Body of pancreas (tissue), 4 donors: ENCODE data around the gene PRKAA1. TPM values are rescaled to one million over a fixed set of nuclear protein-coding genes. Genes with fewer than 3 reads are reported as not detected.

Experiments used
- ATAC-seq: fragments of 150-250 bp; one replicate; pipeline ENCODE4 v1.9.1; 2016
- DNase-seq, 4 donors: peaks; one replicate each; pipeline ENCODE4 v3.0.0-alpha.2; 2019
- H3K27ac ChIP-seq, 4 donors: fragments of 200-600 bp; sonication (generic); 1 replicate in 3 of 4; 2 replicates in 1 of 4; pipeline versions ENCODE4 v1.5.1 to v1.6.1; 2016 to 2019; ENCODE audit warnings: mild to moderate bottlenecking in 1 of 4, mixed read lengths in 1 of 4, moderate library complexity in 1 of 4
- H3K27me3 ChIP-seq, 2 donors: fragments of 200-600 bp; sonication (generic); one replicate each; pipeline ENCODE4 v1.6.0; 2016; ENCODE audit warnings: mild to moderate bottlenecking in 1 of 2
- H3K36me3 ChIP-seq, 2 donors: fragments of 200-600 bp; sonication (generic); replicated peaks in 1 of 2; 2 replicates each; pipeline ENCODE4 v1.5.1; 2016; ENCODE audit warnings: low read depth in 2 of 2; ENCODE audit not compliant: insufficient read depth in 1 of 2
- H3K4me1 ChIP-seq: fragments of 200-600 bp; sonication (generic); one replicate; pipeline ENCODE4 v1.6.0; 2016
- H3K4me3 ChIP-seq, 2 donors: fragments of 200-600 bp; sonication (generic); 1 replicate in 1 of 2; 2 replicates in 1 of 2; pipeline ENCODE4 v1.5.1; 2016 to 2019
- H3K9me3 ChIP-seq, 3 donors: fragments of 200-600 bp; sonication (generic); 1 replicate in 2 of 3; 2 replicates in 1 of 3; pipeline ENCODE4 v1.5.1; 2016
- CTCF ChIP-seq, 7 experiments: fragments of 450-650 bp in 4 of 7; fragments of 200-600 bp in 3 of 7; sonication (generic) in 3 of 7; IDR thresholded peaks; one replicate each; pipeline ENCODE4 v1.5.1; 2016 to 2019; ENCODE audit warnings: antibody characterized with exemption in 7 of 7
- POLR2A ChIP-seq, 3 donors: fragments of 450-650 bp; IDR thresholded peaks; one replicate each; pipeline ENCODE4 v1.6.1; 2016; ENCODE audit warnings: antibody characterized with exemption in 3 of 3, mild to moderate bottlenecking in 2 of 3
- WGBS, 2 donors: methylation state at CpG; one replicate each; pipeline ENCODE4 v1.1.5; 2017; 5-methylcytosine and 5-hydroxymethylcytosine counted together
- intact Hi-C: fragments of 100-400 bp; cut with DNase I; formaldehyde crosslinking; loops from one replicate; pipeline ENCODE4 v1.15.1; 2023
- total RNA-seq, 2 donors: library from RNA; depleted of rRNA; stranded (reverse); fragments of >200 nt; gene quantifications; one replicate each; pipeline ENCODE4 v1.1.0, GENCODE V29; 2016

Gene PRKAA1
- total RNA-seq, 2 donors from 2014 or later, result 53.2 to 70.9 TPM

- TF ChIP-seq CTCF (IDR thresholded peaks at IDR 0.05) (no peak), POLR2A (IDR thresholded peaks at IDR 0.05) (no peak)
- DNase-seq (no peak), ATAC-seq (no peak)
- Histone ChIP-seq H3K4me3 (no peak overlapping the region), H3K27ac (no peak overlapping the region), H3K36me3 (peaks cover 0 to 4% of the 10 kb centered on the region in 2 donors), H3K9me3 (no peaks in the 10 kb centered on the region), H3K27me3 (no peaks in the 10 kb centered on the region), H3K4me1 (no peaks in the 10 kb centered on the region)
- WGBS, 2 donors, result 42 to 64% methylated on average over 1 of the region's 1 CpG
- intact Hi-C loops, result no loop called here
These were observed 25.3 kb upstream of the PRKAA1 start for GRCh38 chr5:40823459-40823858.

GRCh38 chr5:40813698-40814281, 15.6 kb upstream of the PRKAA1 start:
- TF ChIP-seq CTCF (IDR thresholded peaks at IDR 0.05) (no peak), POLR2A (IDR thresholded peaks at IDR 0.05) (no peak)
- no peaks in the 10 kb centered on the region for H3K4me1 ChIP-seq
- H3K36me3 ChIP-seq, result no peaks in the 10 kb centered on the region
- no peaks in the 10 kb centered on the region for H3K27me3 ChIP-seq
- no peak overlapping the region for H3K27ac ChIP-seq
- ATAC-seq (no peak), DNase-seq (no peak)
- WGBS, 2 donors, result 84 to 89% methylated on average over 1 to 2 of the region's 2 CpGs
- H3K4me3 ChIP-seq, result no peak overlapping the region
- intact Hi-C loops, result no loop called here
- no peaks in the 10 kb centered on the region for H3K9me3 ChIP-seq

- Histone ChIP-seq H3K9me3 (no peaks in the 10 kb centered on the region), H3K4me3 (no peak overlapping the region), H3K36me3 (no peaks in the 10 kb centered on the region), H3K4me1 (no peaks in the 10 kb centered on the region), H3K27ac (no peak overlapping the region), H3K27me3 (no peaks in the 10 kb centered on the region)
- no peak for TF ChIP-seq CTCF (IDR thresholded peaks at IDR 0.05)
- no peak for TF ChIP-seq POLR2A (IDR thresholded peaks at IDR 0.05)
- WGBS, 2 donors, result 83 to 88% methylated on average over 1 of the region's 1 CpG
- ATAC-seq, result no peak
- intact Hi-C loops, result no loop called here
- no peak for DNase-seq
These were observed 14.0 kb upstream of the PRKAA1 start for GRCh38 chr5:40812125-40812524.

- no peaks in the 10 kb centered on the region for H3K36me3 ChIP-seq
- no peak for DNase-seq
- WGBS, 2 donors, result 73 to 83% methylated on average over 8 of the region's 8 CpGs
- no peaks in the 10 kb centered on the region for H3K27me3 ChIP-seq
- TF ChIP-seq CTCF (IDR thresholded peaks at IDR 0.05), result no peak
- no peak for TF ChIP-seq POLR2A (IDR thresholded peaks at IDR 0.05)
- ATAC-seq, result no peak
- H3K27ac ChIP-seq, result no peak overlapping the region
- intact Hi-C loops, result no loop called here
- no peaks in the 10 kb centered on the region for H3K9me3 ChIP-seq
- H3K4me1 ChIP-seq, result peaks cover 6% of the 10 kb centered on the region
- no peak overlapping the region for H3K4me3 ChIP-seq
These were observed 3.8 kb upstream of the PRKAA1 start for GRCh38 chr5:40801771-40802562.
